Left colon (tissue), 2 donors: Measurements from ENCODE around the gene FAM13A. TPM values are rescaled to one million over a fixed set of nuclear protein-coding genes. Genes with fewer than 3 reads are reported as not detected.

Source experiments
- ATAC-seq: fragments of 200-7000 bp; cut with Tn5 transposase; one replicate; pipeline ENCODE4 v1.9.1; 2020; ENCODE audit warnings: mild to moderate bottlenecking, moderate library complexity
- DNase-seq, 2 donors: peaks; one replicate each; pipeline ENCODE4 v3.0.0-alpha.2; 2020
- intact Hi-C, 2 donors: fragments of 100-400 bp; cut with DNase I in 1 of 2; cut with micrococcal nuclease in 1 of 2; formaldehyde crosslinking; loops; one replicate each; pipeline versions ENCODE4 v1.11.2 to v1.14.0; 2022; cut with DNase I, micrococcal nuclease
- total RNA-seq, 2 donors: library from RNA; stranded (reverse); fragmentation: NEBNext Ultra II Directional; extraction: Animal tissue kit (Norgen Biotek cat#: 25700); gene quantifications; one replicate each; pipeline ENCODE4 v1.2.1, GENCODE V29; 2021
- donor health status: DM: no; HTN: no; CAD: no.
- donor health status: DM: yes; HTN: yes; CAD: no.

Gene FAM13A
- total RNA-seq, 2 donors from 2014 or later = 34.3 to 80.3 TPM

GRCh38 chr4:88811904-88812303 lies 245.1 kb downstream of the FAM13A start:
- DNase-seq (no peak), ATAC-seq (no peak)
- intact Hi-C loops = loop anchor here (5.0 to 10.0 kb wide), 3 partner anchors 105 to 295 kb away; no protein-coding TSS in a partner anchor

- ATAC-seq = no peak
- intact Hi-C loops = loop anchor here (5.0 to 10.0 kb wide), 3 partner anchors 103 to 297 kb away; no protein-coding TSS in a partner anchor
- DNase-seq = no peak
These were observed 246.7 kb downstream of the FAM13A start for GRCh38 chr4:88810325-88810724.

DNA sequence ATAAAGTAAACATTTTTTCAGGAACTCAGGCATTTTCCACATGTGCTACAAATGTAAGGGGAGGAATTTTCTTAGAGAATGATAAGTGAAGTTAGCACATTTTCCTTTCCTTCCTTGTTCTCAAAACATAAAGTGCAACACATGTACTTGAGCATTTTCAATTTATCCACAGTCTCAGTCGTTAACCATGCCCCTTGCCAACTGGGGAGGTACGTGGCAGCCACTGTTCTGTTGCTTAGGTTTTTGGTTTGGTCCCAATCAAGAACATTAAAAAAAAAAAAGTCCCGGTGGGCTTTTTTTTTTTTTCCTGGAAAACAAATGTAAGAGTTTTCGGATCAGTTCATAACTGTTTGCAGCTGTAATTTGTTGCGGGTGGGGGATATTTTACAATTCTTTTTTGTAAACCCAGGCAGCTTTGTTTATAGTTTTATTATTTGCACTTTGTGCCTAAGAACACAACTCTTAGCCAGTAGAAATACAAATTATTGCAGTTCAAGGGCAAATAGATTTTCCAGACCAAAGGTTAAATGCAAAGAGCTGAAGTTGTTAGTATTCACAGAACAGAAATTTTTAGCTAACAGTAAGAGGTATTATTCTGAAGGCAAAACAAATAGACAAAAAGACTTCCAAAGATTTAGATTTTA lies 247.3 kb downstream of the FAM13A start:
- no peak for DNase-seq
- intact Hi-C loops = loop anchor here (5.0 to 10.0 kb wide), 3 partner anchors 102 to 298 kb away; no protein-coding TSS in a partner anchor
- peak; percentile 46 for ATAC-seq

- DNase-seq (no peak), ATAC-seq (no peak)
- intact Hi-C loops = no loop called here
These were observed 247.9 kb downstream of the FAM13A start for GRCh38 chr4:88809101-88809500.

DNA sequence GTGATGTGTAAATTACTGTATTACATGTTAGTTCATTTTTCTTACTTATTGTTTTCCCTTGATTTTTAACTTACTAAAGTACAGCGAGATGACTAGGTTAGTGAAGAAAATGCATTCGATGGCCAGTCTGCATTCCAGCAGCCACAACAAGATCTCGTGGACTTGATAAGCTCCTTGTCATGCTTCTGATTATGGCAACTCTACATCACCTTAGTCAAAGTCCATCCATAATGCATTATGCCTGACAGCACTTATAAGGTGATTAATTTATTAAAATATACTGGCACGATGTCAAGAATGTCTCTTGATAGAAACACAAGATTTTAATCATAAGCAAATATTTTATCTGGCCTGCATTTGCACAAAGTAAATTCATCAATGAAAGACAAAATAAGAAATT lies 249.5 kb downstream of the FAM13A start:
- no peak for DNase-seq
- intact Hi-C loops = no loop called here
- ATAC-seq = no peak

GRCh38 chr4:88804234-88804633 lies 252.8 kb downstream of the FAM13A start:
- intact Hi-C loops = no loop called here
- DNase-seq (no peak), ATAC-seq (peak; percentile 75)

- peak in 1 of 2 donors; percentile 62 for DNase-seq
- peak; percentile 91 for ATAC-seq
- intact Hi-C loops = no loop called here
These were observed 253.3 kb downstream of the FAM13A start for GRCh38 chr4:88803600-88804096.

DNA sequence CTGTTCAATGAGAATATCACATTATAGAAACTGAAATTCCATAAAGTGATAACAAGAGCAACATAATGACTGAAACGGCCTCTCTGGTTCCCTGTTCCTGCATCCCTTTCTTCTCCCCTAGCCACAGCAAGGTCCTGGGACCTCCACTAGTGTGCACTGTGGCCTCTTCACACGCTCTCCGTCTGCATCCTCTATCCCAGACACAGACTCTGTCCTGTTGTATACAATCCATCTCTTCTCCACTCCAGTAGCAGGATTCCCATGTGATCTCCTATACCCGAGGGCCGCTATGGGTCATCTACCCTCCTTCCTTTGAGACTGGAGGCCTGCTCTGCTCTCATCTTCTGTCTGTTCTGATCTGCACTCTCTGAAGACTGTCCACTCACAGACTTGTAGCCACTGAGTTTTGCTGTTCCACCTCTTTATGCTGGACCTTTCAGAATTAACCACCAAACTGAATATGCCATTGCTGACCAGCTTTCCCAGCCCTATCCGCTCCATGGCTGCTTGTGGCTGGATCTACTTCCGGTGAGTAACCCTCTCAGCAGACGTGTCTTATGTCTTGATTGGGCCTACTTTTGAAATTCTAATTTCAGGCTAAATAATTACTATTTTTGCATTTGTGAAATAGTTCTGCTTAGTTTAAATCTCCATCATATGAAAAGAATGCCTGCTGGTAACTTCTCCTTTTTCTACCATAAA lies 254.2 kb downstream of the FAM13A start:
- ATAC-seq (no peak), DNase-seq (no peak)
- intact Hi-C loops = no loop called here

- intact Hi-C loops = no loop called here
- DNase-seq (no peak), ATAC-seq (no peak)
These were observed 254.8 kb downstream of the FAM13A start for GRCh38 chr4:88802138-88802537.

GRCh38 chr4:88799900-88800299 lies 257.1 kb downstream of the FAM13A start:
- no peak for ATAC-seq
- intact Hi-C loops = no loop called here
- no peak for DNase-seq

DNA sequence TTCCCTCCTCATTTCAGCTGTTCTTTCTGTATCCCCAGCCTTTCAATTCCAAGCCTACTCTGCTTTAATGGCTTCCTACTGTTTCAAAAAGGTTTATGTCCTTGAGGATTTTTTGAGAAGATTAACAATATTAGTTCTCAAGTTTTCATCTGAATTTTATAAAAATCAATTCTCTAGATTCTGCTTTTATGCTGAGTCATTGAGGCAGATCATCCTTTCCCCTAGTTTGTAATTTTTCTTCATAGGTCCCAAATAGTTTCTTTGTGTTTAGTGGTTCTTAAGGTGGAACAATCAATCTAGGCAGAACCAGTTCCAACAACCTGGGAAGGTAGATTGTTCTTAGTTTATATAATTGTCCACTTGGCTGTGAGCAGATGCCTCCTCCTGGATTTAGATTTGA lies 259.3 kb downstream of the FAM13A start:
- ATAC-seq (no peak), DNase-seq (no peak)
- intact Hi-C loops = no loop called here

GRCh38 chr4:88796545-88796944 lies 260.4 kb downstream of the FAM13A start:
- DNase-seq = no peak
- intact Hi-C loops = no loop called here
- ATAC-seq = no peak

DNA sequence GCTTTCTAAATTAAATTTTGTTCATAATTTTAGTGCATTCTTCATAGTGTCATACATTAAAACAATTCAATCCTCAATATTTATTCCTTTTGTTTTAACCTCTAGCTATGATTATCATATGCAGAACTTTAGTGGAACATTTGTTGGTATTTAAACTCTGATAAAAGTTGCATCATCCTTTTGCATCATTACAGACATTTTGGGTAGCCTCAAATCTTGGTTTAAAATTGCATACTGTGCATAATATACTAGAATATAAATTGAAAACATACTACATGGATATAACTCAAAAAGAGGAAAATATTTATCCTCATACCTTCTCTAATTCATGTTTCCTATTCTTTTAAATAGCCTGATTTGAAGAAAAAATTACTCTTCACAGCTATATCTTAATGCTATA lies 262.0 kb downstream of the FAM13A start:
- ATAC-seq (no peak), DNase-seq (no peak)
- intact Hi-C loops = no loop called here

DNA sequence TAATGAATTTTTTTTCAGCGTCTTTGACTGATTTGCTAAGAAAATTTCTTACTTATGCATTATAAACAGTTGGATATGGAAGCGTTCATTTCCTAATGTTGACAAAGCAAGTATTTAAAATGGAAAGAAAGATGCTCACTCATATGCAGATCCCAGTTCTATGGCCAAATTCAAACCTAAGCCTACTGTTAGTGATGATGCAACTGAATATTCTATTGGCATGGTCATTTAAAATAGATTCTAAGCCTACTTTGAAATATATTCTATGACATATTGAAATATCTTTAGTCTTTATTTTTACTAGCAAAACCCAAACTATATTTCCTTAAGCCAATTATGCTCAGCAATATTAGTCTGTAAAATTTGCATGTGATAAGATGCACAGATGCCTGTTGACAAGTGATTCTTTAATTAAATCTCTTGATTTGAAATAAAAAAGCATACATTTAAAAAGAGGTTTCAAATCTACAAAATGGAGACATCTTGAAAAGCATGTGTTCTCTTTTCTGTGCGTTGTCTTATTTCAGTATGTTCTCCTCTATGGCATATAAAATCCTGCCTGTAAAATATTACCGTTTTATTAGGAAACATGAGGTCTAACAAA lies 262.8 kb downstream of the FAM13A start:
- DNase-seq (no peak), ATAC-seq (no peak)
- intact Hi-C loops = no loop called here

GRCh38 chr4:88793475-88793874 lies 263.5 kb downstream of the FAM13A start:
- intact Hi-C loops = no loop called here
- no peak for ATAC-seq
- DNase-seq = no peak

- no peak for ATAC-seq
- intact Hi-C loops = no loop called here
- DNase-seq = no peak
These were observed 264.2 kb downstream of the FAM13A start for GRCh38 chr4:88792821-88793220.

DNA sequence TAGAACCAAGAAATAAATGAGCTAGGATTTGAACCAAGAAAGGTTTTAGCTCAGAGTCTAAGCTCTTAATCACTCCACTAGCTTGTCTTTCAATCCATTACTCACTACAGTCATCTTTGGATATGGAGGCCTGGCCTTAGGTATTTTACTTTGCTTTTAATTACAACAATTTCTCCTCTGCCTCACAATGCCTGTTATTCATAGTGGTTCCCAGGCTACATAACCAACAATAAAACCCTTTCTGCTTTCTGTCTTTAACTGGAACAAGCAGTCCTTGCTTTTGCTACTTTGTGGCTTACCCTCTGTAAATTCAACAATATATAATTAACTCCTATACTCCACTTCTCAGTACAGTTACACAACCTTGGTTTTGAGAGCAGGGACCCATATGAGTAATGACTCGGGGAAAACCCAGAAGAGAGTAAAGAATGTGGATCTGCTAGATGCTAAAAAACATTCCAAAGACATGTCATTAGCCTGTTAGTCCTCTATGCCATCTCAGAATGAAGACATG lies 264.7 kb downstream of the FAM13A start:
- DNase-seq (no peak), ATAC-seq (no peak)
- intact Hi-C loops = no loop called here

DNA sequence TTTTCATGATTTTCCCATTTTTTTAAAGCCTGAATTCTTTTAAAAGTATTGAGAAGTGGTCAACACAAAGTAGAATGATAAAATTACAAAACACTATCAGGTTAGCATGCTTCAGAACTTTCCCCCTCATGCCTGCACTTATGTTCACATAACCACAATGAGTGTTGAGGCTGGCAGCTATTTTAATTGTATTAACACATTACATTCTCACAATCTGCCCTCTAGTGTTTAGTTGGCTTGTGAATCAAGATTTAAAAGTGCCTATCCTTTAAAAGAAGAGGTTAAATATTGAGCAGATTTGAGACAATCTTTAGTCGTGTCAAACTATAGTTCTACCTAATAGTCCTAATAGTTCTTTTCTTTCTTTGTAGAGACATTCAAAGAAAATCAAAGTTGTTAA lies 265.7 kb downstream of the FAM13A start:
- intact Hi-C loops = no loop called here
- DNase-seq (no peak), ATAC-seq (no peak)

DNA sequence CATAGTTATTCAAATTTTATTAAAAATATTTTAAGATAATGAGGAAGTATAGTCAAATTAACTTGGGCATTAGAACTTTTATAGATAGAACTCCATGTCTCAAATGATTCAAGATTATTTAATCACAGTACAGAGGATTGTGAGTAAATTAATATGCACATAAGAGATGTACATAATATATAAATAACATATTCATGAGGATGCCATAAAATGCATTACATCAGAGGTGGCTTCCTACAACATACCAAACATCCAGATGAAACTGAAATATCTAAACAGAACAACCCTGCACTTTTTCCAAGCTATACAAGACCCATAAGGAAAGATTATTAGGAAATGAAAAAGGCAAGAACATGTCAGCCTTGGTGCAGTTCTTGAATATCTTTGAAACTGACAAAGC lies 268.1 kb downstream of the FAM13A start:
- intact Hi-C loops = no loop called here
- DNase-seq (no peak), ATAC-seq (no peak)

DNA sequence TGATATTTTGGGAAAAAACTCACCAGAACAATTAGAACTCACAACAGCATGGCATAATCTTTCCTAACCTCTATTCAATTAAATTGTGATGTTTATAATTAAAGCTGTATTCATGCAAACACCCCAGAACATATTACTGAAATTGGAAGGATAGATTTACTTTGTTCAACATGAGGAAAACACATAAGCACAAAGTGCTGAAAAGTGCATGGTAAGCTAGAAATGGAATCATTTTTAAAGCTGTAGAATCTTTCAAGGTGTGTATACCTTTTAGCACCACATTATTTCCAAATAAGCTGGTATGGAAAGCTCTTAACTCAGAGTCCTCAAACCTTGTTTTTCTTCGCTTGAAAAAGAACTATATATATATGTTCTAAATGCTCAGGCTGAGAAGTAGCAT lies 268.6 kb downstream of the FAM13A start:
- no peak for DNase-seq
- intact Hi-C loops = no loop called here
- no peak for ATAC-seq
